ENCODE data around the gene PKN3. TPM values are rescaled to one million over a fixed set of nuclear protein-coding genes. Genes with fewer than 3 reads are reported as not detected.

PKN3 gene
- total RNA-seq, 1 donor, result 2.6 TPM

DNA sequence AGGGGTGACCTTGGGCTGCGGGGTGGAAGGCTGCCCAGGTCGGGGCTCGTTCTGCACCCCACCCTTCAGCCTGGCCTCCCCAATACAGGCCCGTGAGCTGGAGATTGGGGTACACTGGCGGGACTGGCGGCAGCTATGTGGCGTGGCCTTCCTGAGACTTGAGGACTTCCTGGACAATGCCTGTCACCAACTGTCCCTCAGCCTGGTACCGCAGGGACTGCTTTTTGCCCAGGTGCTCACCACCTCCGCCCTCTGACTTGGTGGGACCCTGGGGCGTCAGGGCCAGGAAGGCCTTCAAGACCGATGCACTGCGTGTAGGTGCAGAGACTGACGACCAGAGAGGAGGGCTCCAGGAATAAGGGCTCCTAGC lies 11.1 kb downstream of the PKN3 start:
- TF ChIP-seq, protein P1, sequence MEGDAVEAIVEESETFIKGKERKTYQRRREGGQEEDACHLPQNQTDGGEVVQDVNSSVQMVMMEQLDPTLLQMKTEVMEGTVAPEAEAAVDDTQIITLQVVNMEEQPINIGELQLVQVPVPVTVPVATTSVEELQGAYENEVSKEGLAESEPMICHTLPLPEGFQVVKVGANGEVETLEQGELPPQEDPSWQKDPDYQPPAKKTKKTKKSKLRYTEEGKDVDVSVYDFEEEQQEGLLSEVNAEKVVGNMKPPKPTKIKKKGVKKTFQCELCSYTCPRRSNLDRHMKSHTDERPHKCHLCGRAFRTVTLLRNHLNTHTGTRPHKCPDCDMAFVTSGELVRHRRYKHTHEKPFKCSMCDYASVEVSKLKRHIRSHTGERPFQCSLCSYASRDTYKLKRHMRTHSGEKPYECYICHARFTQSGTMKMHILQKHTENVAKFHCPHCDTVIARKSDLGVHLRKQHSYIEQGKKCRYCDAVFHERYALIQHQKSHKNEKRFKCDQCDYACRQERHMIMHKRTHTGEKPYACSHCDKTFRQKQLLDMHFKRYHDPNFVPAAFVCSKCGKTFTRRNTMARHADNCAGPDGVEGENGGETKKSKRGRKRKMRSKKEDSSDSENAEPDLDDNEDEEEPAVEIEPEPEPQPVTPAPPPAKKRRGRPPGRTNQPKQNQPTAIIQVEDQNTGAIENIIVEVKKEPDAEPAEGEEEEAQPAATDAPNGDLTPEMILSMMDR (IDR thresholded peaks at IDR 0.05; ENCODE audit: insufficient read depth, low read depth, low read length), result no peak
- no peak for DNase-seq (ENCODE audit: low read depth)
- H3K4me3 ChIP-seq (ENCODE audit: low read depth, low read length), result no peak overlapping the region

DNA sequence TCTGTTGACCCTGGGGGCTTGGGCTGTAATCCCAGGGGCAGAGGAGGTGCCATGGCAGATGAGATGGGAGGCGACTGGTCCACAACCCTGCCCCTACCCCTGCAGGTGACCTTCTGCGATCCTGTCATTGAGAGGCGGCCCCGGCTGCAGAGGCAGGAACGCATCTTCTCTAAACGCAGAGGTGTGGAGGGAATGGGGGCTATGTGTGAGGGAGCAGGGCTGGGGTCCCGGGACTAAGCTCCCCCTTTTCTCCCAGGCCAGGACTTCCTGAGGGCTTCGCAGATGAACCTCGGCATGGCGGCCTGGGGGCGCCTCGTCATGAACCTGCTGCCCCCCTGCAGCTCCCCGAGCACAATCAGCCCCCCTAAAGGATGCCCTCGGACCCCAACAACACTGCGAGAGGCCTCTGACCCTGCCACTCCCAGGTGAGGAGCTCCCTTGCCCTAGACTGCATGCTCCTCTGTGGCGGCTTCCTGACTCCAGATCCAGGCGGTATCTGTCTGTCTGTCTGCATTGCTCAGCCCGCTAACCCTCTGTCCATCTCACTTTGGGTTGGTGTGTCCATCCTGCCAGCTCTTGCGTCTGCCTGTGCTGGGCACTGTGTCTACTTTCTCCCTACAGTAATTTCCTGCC lies 11.8 kb downstream of the PKN3 start:
- no peak overlapping the region for H3K4me3 ChIP-seq (ENCODE audit: low read depth, low read length)
- DNase-seq (ENCODE audit: low read depth), result no peak
- TF ChIP-seq, protein P1 (IDR thresholded peaks at IDR 0.05; ENCODE audit: insufficient read depth, low read depth, low read length), result no peak

DNA sequence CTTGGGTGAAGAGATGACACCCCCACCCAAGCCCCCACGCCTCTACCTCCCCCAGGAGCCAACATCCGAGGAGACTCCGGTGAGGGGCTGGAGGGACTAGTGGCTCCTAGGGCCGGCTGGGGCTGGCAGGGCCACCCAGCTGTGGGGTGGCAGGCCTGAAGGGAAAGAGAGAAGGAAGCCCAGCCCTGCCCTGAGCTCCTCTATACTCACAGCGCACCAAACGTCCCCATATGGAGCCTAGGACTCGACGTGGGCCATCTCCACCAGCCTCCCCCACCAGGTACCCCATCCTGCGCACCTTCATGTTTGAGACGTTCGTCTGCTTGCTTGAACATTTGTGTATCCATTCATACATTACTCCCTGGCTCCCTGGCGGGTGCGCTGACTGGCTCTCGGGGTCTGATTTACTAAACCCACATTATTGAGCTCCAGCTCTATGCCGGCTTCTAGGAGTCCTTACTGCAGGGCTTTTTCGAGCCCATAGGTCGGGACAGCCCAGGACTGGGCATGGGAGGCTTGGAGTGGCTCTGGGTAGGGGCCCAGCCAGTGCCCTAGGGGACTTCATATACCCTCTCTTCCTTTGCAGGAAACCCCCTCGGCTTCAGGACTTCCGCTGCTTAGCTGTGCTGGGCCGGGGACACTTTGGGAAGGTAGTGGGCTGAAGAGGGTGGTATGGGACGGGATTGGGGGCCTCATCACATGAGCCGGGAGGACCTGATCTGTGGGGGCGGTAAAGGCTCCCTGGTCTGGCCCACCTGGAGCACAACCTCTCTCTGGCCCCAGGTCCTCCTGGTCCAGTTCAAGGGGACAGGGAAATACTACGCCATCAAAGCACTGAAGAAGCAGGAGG lies 12.5 kb downstream of the PKN3 start:
- no peak for DNase-seq (ENCODE audit: low read depth)
- TF ChIP-seq, protein P1 (IDR thresholded peaks at IDR 0.05; ENCODE audit: insufficient read depth, low read depth, low read length), result no peak
- H3K4me3 ChIP-seq (ENCODE audit: low read depth, low read length), result no peak overlapping the region

DNA sequence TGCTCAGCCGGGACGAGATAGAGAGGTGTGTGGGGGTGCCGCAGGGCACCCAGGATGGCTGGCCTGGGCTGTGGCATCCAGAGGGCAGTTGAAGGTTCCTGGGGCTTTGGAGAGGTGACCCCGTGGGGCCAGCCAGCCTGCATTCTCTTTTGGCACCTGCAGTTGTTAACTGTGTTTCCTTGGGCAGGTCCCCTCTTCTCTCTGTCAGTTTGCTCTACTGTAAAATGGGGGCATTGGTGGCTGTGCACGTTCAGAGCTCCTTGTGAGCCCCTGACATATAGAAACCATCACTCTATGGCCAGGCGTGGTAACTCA lies 13.1 kb downstream of the PKN3 start:
- TF ChIP-seq, protein P1 (IDR thresholded peaks at IDR 0.05; ENCODE audit: insufficient read depth, low read depth, low read length), result no peak
- H3K4me3 ChIP-seq (ENCODE audit: low read depth, low read length), result no peak overlapping the region
- DNase-seq (ENCODE audit: low read depth), result no peak

DNA sequence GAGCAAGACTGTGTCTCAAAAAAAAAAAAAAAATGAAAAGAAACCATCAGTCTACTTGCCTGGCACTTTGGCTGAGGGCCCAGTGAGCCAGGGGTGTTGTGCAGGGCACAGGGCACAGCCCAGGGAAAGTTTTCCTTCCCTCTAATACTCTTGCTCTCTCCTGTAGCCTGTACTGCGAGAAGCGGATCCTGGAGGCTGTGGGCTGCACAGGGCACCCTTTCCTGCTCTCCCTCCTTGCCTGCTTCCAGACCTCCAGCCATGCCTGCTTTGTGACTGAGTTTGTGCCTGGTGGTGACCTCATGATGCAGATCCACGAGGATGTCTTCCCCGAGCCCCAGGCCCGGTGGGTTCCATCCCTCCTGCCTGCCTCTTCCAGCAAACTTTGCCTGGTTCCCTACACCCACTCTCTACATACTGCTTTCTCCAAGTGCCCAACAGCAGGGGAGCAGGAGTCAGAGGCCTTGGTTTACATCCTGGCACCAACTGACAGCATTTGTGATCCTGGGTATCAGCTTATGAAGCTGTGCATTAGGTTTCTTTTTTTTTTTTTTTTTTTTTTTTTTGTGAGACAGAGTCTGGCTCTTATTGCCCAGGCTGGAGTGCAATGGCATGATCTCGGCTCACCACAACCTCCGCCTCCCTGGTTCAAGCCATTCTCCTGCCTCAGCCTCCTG lies 14.4 kb downstream of the PKN3 start:
- TF ChIP-seq, protein P1 (IDR thresholded peaks at IDR 0.05; ENCODE audit: insufficient read depth, low read depth, low read length), result no peak
- no peak for DNase-seq (ENCODE audit: low read depth)
- no peak overlapping the region for H3K4me3 ChIP-seq (ENCODE audit: low read depth, low read length)

DNA sequence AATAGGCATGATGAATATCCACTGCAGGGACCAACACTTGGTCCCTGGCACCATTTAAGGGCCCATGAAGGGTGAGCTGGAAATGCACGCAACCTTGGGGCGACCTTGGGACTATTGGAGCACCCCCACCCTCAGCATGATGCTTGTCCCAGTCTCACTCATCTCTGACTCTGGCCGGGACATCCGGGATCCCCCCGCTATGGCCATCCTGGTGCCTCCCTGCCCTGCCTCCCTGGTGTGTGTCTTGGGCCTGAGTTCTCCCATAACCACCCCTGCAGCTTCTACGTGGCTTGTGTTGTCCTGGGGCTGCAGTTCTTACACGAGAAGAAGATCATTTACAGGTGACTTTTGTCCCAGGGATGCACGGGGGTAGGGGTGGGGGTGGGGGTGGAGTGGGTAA lies 15.7 kb downstream of the PKN3 start:
- no peak for DNase-seq (ENCODE audit: low read depth)
- no peak overlapping the region for H3K4me3 ChIP-seq (ENCODE audit: low read depth, low read length)
- TF ChIP-seq, protein P1 (IDR thresholded peaks at IDR 0.05; ENCODE audit: insufficient read depth, low read depth, low read length), result no peak
